Measurements from ENCODE around the gene TEKTIP1.
"Not testable (repeated sequence)": the region's sequence is repeated elsewhere in the genome, so short reads cannot be mapped to it uniquely, and the experiment has no call there.

The TEKTIP1 gene

GRCh38 chr19:3523361-3524077, 15.5 kb upstream of the TEKTIP1 start:
- no peaks in the 10 kb centered on the region for H3K27me3 ChIP-seq (ENCODE audit: low read depth)
- in situ Hi-C loops (cut with MboI; ENCODE audit: low sequenced_read_pairs): no loop called here
- H3K4me3 ChIP-seq: no peak overlapping the region
- no peaks in the 10 kb centered on the region for H3K9me3 ChIP-seq
- no peak for DNase-seq (ENCODE audit: low spot score in 2 of 2)
- no peaks in the 10 kb centered on the region for H3K4me1 ChIP-seq
- H3K36me3 ChIP-seq (replicated peaks): peaks cover 45% of the 10 kb centered on the region

GRCh38 chr19:3524078-3524842, 14.7 kb upstream of the TEKTIP1 start:
- no peaks in the 10 kb centered on the region for H3K27me3 ChIP-seq (ENCODE audit: low read depth)
- H3K4me1 ChIP-seq: no peaks in the 10 kb centered on the region
- H3K9me3 ChIP-seq: no peaks in the 10 kb centered on the region
- H3K36me3 ChIP-seq (replicated peaks): peaks cover 45% of the 10 kb centered on the region
- in situ Hi-C loops (cut with MboI; ENCODE audit: low sequenced_read_pairs): no loop called here
- H3K4me3 ChIP-seq: no peak overlapping the region
- DNase-seq (ENCODE audit: low spot score in 2 of 2): no peak

- H3K27me3 ChIP-seq (ENCODE audit: low read depth): no peaks in the 10 kb centered on the region
- H3K36me3 ChIP-seq (replicated peaks): peaks cover 42% of the 10 kb centered on the region
- H3K4me3 ChIP-seq: no peak overlapping the region
- no peaks in the 10 kb centered on the region for H3K9me3 ChIP-seq
- in situ Hi-C loops (cut with MboI; ENCODE audit: low sequenced_read_pairs): no loop called here
- no peak for DNase-seq (ENCODE audit: low spot score in 2 of 2)
- no peaks in the 10 kb centered on the region for H3K4me1 ChIP-seq
Observed at GRCh38 chr19:3524904-3525451, 14.0 kb upstream of the TEKTIP1 start.

DNA sequence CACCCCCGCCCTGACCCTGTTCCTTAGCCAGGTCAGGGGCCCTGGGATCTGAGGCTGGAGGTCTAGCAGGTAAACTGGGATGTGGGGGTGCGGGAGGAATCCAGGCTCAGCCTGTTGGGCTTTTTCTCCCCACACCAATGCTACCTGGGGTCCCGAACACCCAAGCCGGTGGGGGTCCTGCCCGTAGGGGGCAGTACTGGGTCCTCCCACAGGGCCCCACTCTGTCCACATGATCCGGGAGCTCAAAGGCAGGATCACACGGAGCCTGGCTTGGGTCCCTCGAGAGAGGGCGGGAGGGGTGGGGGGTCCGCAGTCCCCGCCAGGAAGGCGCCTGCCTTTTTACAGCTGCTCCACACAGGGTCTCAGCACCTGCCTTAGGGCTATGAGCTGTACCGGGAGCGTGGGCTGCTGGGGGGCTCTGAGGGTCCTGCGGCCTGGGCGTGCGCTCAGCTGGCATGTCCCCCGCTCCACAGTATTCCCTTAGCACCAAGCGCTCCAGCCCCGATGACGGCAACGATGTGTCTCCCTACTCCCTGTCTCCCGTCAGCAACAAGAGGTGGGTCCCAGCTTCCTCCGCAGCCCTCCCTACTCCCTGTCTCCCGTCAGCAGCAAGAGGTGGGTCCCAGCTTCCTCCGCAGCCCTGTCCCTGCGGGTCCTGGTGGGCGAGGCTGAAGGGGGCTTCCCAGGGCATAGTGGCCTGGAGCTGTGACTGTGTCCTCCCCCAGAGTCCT, 12.3 kb upstream of the TEKTIP1 start:
- peaks cover 50% of the 10 kb centered on the region for H3K36me3 ChIP-seq (replicated peaks)
- in situ Hi-C loops (cut with MboI; ENCODE audit: low sequenced_read_pairs): no loop called here
- no peaks in the 10 kb centered on the region for H3K4me1 ChIP-seq
- no peak for DNase-seq (ENCODE audit: low spot score in 2 of 2)
- H3K27me3 ChIP-seq (ENCODE audit: low read depth): no peaks in the 10 kb centered on the region
- no peak overlapping the region for H3K4me3 ChIP-seq
- no peaks in the 10 kb centered on the region for H3K9me3 ChIP-seq

- H3K9me3 ChIP-seq: no peaks in the 10 kb centered on the region
- H3K4me3 ChIP-seq: no peak overlapping the region
- H3K27me3 ChIP-seq (ENCODE audit: low read depth): no peaks in the 10 kb centered on the region
- no peaks in the 10 kb centered on the region for H3K4me1 ChIP-seq
- H3K36me3 ChIP-seq (replicated peaks): peaks cover 57% of the 10 kb centered on the region
- no peak for DNase-seq (ENCODE audit: low spot score in 2 of 2)
- in situ Hi-C loops (cut with MboI; ENCODE audit: low sequenced_read_pairs): no loop called here
Observed at GRCh38 chr19:3527238-3527910, 11.6 kb upstream of the TEKTIP1 start.

DNA sequence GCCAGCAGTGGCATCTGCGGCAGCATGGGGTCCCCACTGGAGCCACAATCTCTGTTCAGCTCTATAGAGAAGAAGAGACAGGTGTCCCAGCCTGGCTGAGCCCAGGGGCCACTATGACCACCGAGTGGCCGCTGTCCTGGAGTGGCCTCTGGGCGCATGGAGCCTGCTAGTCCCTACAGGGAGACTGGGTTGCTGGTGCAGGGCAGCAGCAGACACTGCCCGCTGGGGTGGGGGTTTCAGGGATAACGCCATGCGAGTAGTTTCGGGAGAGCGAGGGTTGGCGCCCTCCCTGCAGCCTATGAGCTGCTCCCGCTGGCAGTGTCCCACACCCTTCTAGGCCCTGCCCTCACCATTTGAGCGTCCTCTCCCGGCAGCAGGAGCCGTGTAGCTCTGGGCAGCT, 10.9 kb upstream of the TEKTIP1 start:
- no peak for DNase-seq (ENCODE audit: low spot score in 2 of 2)
- Histone ChIP-seq H3K36me3 (replicated peaks) (peaks cover 63% of the 10 kb centered on the region), H3K4me1 (no peaks in the 10 kb centered on the region), H3K9me3 (no peaks in the 10 kb centered on the region), H3K27me3 (ENCODE audit: low read depth) (no peaks in the 10 kb centered on the region), H3K4me3 (no peak overlapping the region)
- in situ Hi-C loops (cut with MboI; ENCODE audit: low sequenced_read_pairs): no loop called here

DNA sequence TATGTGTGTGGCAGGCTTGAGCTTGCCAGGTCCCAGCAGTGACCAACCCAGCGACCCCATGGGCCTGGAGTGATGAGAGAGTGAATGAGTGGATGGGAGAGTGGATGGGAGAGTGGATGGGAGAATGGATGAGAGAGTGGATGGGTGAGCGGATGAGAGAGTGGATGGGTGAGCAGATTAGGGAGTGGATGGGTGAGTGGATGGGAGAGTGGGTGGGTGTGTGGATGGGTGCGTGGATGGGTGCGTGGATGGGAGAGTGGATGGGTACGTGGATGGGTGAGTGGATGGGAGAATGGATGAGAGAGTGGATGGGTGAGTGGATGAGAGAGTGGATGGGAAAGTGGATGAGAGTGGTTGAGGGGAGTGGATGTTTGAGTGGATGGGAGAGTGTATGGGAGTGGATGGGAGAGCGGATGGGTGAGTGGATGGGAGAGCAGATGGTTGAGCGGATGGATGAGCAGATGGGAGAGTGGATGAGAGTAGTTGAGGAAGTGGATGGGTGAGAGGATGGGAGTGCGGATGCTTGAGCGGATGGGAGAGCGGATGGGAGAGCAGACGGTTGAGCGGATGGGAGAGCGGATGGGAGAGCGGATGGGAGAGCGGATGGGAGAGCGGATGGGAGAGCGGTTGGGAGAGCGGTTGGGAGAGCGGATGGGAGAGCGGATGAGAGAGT, 10.3 kb upstream of the TEKTIP1 start:
- Histone ChIP-seq H3K27me3 (ENCODE audit: low read depth) (no peaks in the 10 kb centered on the region), H3K4me3 (no peak overlapping the region), H3K9me3 (no peaks in the 10 kb centered on the region), H3K36me3 (replicated peaks) (peaks cover 63% of the 10 kb centered on the region), H3K4me1 (no peaks in the 10 kb centered on the region)
- in situ Hi-C loops (cut with MboI; ENCODE audit: low sequenced_read_pairs): no loop called here
- no peak for DNase-seq (ENCODE audit: low spot score in 2 of 2)

DNA sequence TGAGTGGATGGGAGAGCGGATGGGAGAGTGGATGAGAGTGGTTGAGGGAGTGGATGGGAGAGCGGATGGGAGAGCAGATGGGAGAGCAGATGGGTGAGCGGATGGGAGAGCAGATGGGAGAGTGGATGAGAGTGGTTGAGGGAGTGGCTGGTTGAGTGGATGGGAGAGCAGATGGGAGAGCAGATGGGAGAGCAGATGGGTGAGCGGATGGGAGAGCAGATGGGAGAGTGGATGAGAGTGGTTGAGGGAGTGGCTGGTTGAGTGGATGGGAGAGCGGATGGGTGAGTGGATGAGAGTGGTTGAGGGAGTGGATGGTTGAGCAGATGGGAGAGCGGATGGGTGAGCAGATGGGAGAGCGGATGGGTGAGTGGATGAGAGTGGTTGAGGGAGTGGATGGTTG, 9.7 kb upstream of the TEKTIP1 start:
- H3K9me3 ChIP-seq; DNase-seq (ENCODE audit: low spot score in 2 of 2); H3K4me3 ChIP-seq; H3K4me1 ChIP-seq; H3K27me3 ChIP-seq (ENCODE audit: low read depth); in situ Hi-C loops (cut with MboI; ENCODE audit: low sequenced_read_pairs): not testable (repeated sequence)
- H3K36me3 ChIP-seq (replicated peaks): peaks cover 61% of the 10 kb centered on the region

- H3K27me3 ChIP-seq (ENCODE audit: low read depth): no peaks in the 10 kb centered on the region
- in situ Hi-C loops (cut with MboI; ENCODE audit: low sequenced_read_pairs): no loop called here
- no peak overlapping the region for H3K4me3 ChIP-seq
- no peaks in the 10 kb centered on the region for H3K9me3 ChIP-seq
- peaks cover 66% of the 10 kb centered on the region for H3K36me3 ChIP-seq (replicated peaks)
- no peak for DNase-seq (ENCODE audit: low spot score in 2 of 2)
- no peaks in the 10 kb centered on the region for H3K4me1 ChIP-seq
Observed at GRCh38 chr19:3530389-3530788, 8.6 kb upstream of the TEKTIP1 start.

DNA sequence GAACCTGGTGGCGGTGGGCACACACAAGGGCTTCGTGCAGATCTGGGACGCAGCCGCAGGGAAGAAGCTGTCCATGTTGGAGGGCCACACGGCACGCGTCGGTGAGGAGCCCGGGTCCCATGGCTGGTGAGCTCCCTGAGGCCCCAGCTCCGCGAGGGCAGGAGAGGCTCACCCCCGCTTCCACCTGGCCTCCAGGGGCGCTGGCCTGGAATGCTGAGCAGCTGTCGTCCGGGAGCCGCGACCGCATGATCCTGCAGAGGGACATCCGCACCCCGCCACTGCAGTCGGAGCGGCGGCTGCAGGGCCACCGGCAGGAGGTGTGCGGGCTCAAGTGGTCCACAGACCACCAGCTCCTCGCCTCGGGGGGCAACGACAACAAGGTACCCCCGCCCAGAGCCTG, 7.3 kb upstream of the TEKTIP1 start:
- H3K4me3 ChIP-seq: no peak overlapping the region
- no peak for DNase-seq (ENCODE audit: low spot score in 2 of 2)
- no peaks in the 10 kb centered on the region for H3K9me3 ChIP-seq
- peaks cover 64% of the 10 kb centered on the region for H3K36me3 ChIP-seq (replicated peaks)
- H3K4me1 ChIP-seq: no peaks in the 10 kb centered on the region
- in situ Hi-C loops (cut with MboI; ENCODE audit: low sequenced_read_pairs): no loop called here
- no peaks in the 10 kb centered on the region for H3K27me3 ChIP-seq (ENCODE audit: low read depth)

- Histone ChIP-seq H3K4me3 (no peak overlapping the region), H3K27me3 (ENCODE audit: low read depth) (no peaks in the 10 kb centered on the region), H3K36me3 (replicated peaks) (peaks cover 59% of the 10 kb centered on the region)
Observed at GRCh38 chr19:3532154-3532786, 6.7 kb upstream of the TEKTIP1 start.

DNA sequence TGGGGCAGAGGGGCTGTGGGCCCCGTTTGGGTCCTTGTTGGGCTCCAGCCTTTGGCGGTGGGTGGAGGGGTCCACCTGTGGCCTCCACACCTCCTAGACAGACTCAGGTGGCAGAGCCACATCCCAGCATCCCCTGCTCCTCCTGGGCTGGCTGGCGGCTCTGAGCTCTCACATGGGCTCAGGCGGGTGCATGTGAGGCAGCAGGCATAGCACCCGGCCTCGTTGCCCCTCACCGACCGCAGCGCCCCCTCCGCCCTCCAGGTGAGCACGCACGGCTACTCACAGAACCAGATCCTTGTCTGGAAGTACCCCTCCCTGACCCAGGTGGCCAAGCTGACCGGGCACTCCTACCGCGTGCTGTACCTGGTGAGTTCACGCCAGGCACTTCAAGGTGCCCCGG, 5.9 kb upstream of the TEKTIP1 start:
- Histone ChIP-seq H3K4me3 (no peak overlapping the region), H3K27me3 (ENCODE audit: low read depth) (no peaks in the 10 kb centered on the region), H3K9me3 (no peaks in the 10 kb centered on the region), H3K36me3 (replicated peaks) (peaks cover 57% of the 10 kb centered on the region), H3K4me1 (no peaks in the 10 kb centered on the region)
- DNase-seq (ENCODE audit: low spot score in 2 of 2): no peak
- in situ Hi-C loops (cut with MboI; ENCODE audit: low sequenced_read_pairs): no loop called here

More at GRCh38 chr19:3532154-3532786, 6.7 kb upstream of the TEKTIP1 start:
- no peaks in the 10 kb centered on the region for H3K4me1 ChIP-seq
- no peaks in the 10 kb centered on the region for H3K9me3 ChIP-seq
- no peak for DNase-seq (ENCODE audit: low spot score in 2 of 2)
- in situ Hi-C loops (cut with MboI; ENCODE audit: low sequenced_read_pairs): no loop called here

Data from HAP-1 (cell line).